Aorta (tissue), 5 donors: ENCODE data around the gene C17orf107. TPM values are rescaled to one million over a fixed set of nuclear protein-coding genes. Genes with fewer than 3 reads are reported as not detected.

ENCODE experiments used
- ATAC-seq: fragments of 200-7000 bp; cut with Tn5 transposase; one replicate; pipeline ENCODE4 v1.9.1; 2022; ENCODE audit warnings: moderate library complexity; ENCODE audit not compliant: low FRiP score
- DNase-seq, 2 donors: peaks; one replicate each; pipeline ENCODE4 v3.0.0-alpha.2; 2020
- H3K27ac ChIP-seq, 2 donors: one replicate each; pipeline ENCODE4 v1.5.1; 2013; ENCODE audit warnings: low read length in 2 of 2, mild to moderate bottlenecking in 2 of 2, moderate library complexity in 2 of 2, control low read depth in 1 of 2, inconsistent platforms in 1 of 2, low read depth in 1 of 2
- H3K27me3 ChIP-seq, 2 donors: one replicate each; pipeline ENCODE4 v1.6.1; 2013; ENCODE audit warnings: control low read depth in 1 of 2, low read length in 1 of 2, mild to moderate bottlenecking in 1 of 2, moderate library complexity in 1 of 2; ENCODE audit not compliant: insufficient read depth in 2 of 2, control insufficient read depth in 1 of 2
- H3K36me3 ChIP-seq, 2 donors: one replicate each; pipeline ENCODE4 v1.6.1; 2013; ENCODE audit warnings: control low read depth in 1 of 2, low read length in 1 of 2, mild to moderate bottlenecking in 1 of 2; ENCODE audit not compliant: insufficient read depth in 2 of 2, control insufficient read depth in 1 of 2
- H3K4me1 ChIP-seq, 2 donors: one replicate each; pipeline ENCODE4 v1.6.1; 2013; ENCODE audit warnings: low read length in 2 of 2, control low read depth in 1 of 2, mild to moderate bottlenecking in 1 of 2, moderate library complexity in 1 of 2; ENCODE audit not compliant: insufficient read depth in 2 of 2, control insufficient read depth in 1 of 2
- H3K4me3 ChIP-seq, 2 donors: one replicate each; pipeline ENCODE4 v1.5.1; 2013; ENCODE audit warnings: low read length in 2 of 2, control low read depth in 1 of 2, mild to moderate bottlenecking in 1 of 2
- H3K9me3 ChIP-seq: one replicate; pipeline ENCODE4 v1.6.1; 2013; ENCODE audit warnings: mild to moderate bottlenecking, low read length; ENCODE audit not compliant: control insufficient read depth
- WGBS, 2 donors: extraction: QIAGEN DNeasy Blood & Tissue Kit; methylation state at CpG; one replicate each; pipeline ENCODE4 v1.1.7; 2013; 5-methylcytosine and 5-hydroxymethylcytosine counted together
- intact Hi-C, 2 donors: fragments of 100-400 bp; cut with DNase I; formaldehyde crosslinking; loops; one replicate each; pipeline versions ENCODE4 v1.14.2 to v1.15.0; 2022
- polyA plus RNA-seq, 2 donors: library from polyadenylated mRNA; stranded (reverse); fragments of 200-250 nt; gene quantifications; one replicate each; pipeline ENCODE4 v1.2.3, GENCODE V29; 2013
- total RNA-seq, 2 donors: library from RNA; stranded (reverse); fragmentation: NEBNext Ultra II Directional; extraction: Animal tissue kit (Norgen Biotek cat#: 25700); gene quantifications; one replicate each; pipeline ENCODE4 v1.2.1, GENCODE V29; 2021
- donor health status: healthy with polysubstance abuse.
- donor health status: Bipolar disorder and iron deficiency.
- donor health status: DM: no; HTN: no; CAD: no.
- donor health status: DM: no; HTN: no; CAD: no.
- donor health status: DM: yes; HTN: yes; CAD: no.

Gene C17orf107
- total and polyA plus RNA-seq, 4 donors = 0.49 to 2.9 (median 1.8) TPM

- H3K4me3 ChIP-seq = no peak overlapping the region
- no peaks in the 10 kb centered on the region for H3K9me3 ChIP-seq
- intact Hi-C loops = no loop called here
- H3K4me1 ChIP-seq = no peaks in the 10 kb centered on the region
- no peak for ATAC-seq
- no peak for DNase-seq
- 76 to 82% methylated on average over 12 to 16 of the region's 16 CpGs for WGBS, 2 donors
- no peaks in the 10 kb centered on the region for H3K36me3 ChIP-seq
- H3K27me3 ChIP-seq = no peaks in the 10 kb centered on the region
- no peak overlapping the region for H3K27ac ChIP-seq
Observed at GRCh38 chr17:4933646-4934045, 34.3 kb downstream of the C17orf107 start.

GRCh38 chr17:4934173-4934979 is 35.0 kb downstream of the C17orf107 start:
- DNase-seq (peak in 1 of 2 donors; percentile 56), ATAC-seq (no peak)
- 15 to 20% methylated on average over 14 of the region's 14 CpGs for WGBS, 2 donors
- no peaks in the 10 kb centered on the region for H3K4me1 ChIP-seq
- H3K9me3 ChIP-seq = no peaks in the 10 kb centered on the region
- no peaks in the 10 kb centered on the region for H3K36me3 ChIP-seq
- intact Hi-C loops = no loop called here
- no peak overlapping the region for H3K27ac ChIP-seq
- no peak overlapping the region for H3K4me3 ChIP-seq
- no peaks in the 10 kb centered on the region for H3K27me3 ChIP-seq

GRCh38 chr17:4935650-4936049 is 36.3 kb downstream of the C17orf107 start:
- ATAC-seq = no peak
- Histone ChIP-seq H3K4me1 (no peaks in the 10 kb centered on the region), H3K27ac (no peak overlapping the region), H3K36me3 (no peaks in the 10 kb centered on the region), H3K4me3 (no peak overlapping the region), H3K27me3 (no peaks in the 10 kb centered on the region), H3K9me3 (no peaks in the 10 kb centered on the region)
- intact Hi-C loops = loop anchor here in 1 of 2 donors (5.0 kb wide), 1 partner anchor 67 kb away; no protein-coding TSS in a partner anchor
- no peak for DNase-seq

GRCh38 chr17:4936436-4936835 is 37.1 kb downstream of the C17orf107 start:
- WGBS, 2 donors = 87 to 92% methylated on average over 3 of the region's 3 CpGs
- Histone ChIP-seq H3K4me1 (no peaks in the 10 kb centered on the region), H3K4me3 (no peak overlapping the region), H3K27me3 (no peaks in the 10 kb centered on the region), H3K9me3 (no peaks in the 10 kb centered on the region), H3K27ac (no peak overlapping the region), H3K36me3 (no peaks in the 10 kb centered on the region)
- no peak for DNase-seq
- intact Hi-C loops = loop anchor here in 1 of 2 donors (5.0 kb wide), 1 partner anchor 66 kb away; no protein-coding TSS in a partner anchor
- no peak for ATAC-seq

GRCh38 chr17:4937553-4937952 is 38.2 kb downstream of the C17orf107 start:
- Histone ChIP-seq H3K27me3 (no peaks in the 10 kb centered on the region), H3K27ac (no peak overlapping the region), H3K36me3 (no peaks in the 10 kb centered on the region), H3K4me1 (no peaks in the 10 kb centered on the region), H3K9me3 (no peaks in the 10 kb centered on the region), H3K4me3 (no peak overlapping the region)
- ATAC-seq (no peak), DNase-seq (no peak)
- intact Hi-C loops = loop anchor here in 1 of 2 donors (5.0 kb wide), 1 partner anchor 65 kb away; no protein-coding TSS in a partner anchor
- 89 to 94% methylated on average over 16 of the region's 16 CpGs for WGBS, 2 donors

- Histone ChIP-seq H3K27me3 (no peaks in the 10 kb centered on the region), H3K36me3 (no peaks in the 10 kb centered on the region), H3K4me1 (no peaks in the 10 kb centered on the region), H3K9me3 (no peaks in the 10 kb centered on the region), H3K27ac (no peak overlapping the region), H3K4me3 (no peak overlapping the region)
- ATAC-seq (no peak), DNase-seq (peak in 1 of 2 donors; percentile 45)
- intact Hi-C loops = loop anchor here in 1 of 2 donors (5.0 kb wide), 1 partner anchor 64 kb away; no protein-coding TSS in a partner anchor
- 84 to 90% methylated on average over 10 to 11 of the region's 11 CpGs for WGBS, 2 donors
Observed at GRCh38 chr17:4938069-4938491, 38.7 kb downstream of the C17orf107 start.

- ATAC-seq = no peak
- Histone ChIP-seq H3K4me1 (no peaks in the 10 kb centered on the region), H3K4me3 (peak overlapping the region; percentile 32 to 86), H3K36me3 (no peaks in the 10 kb centered on the region), H3K9me3 (no peaks in the 10 kb centered on the region), H3K27ac (peak overlapping the region in 1 of 2 donors; percentile 56), H3K27me3 (no peaks in the 10 kb centered on the region)
- WGBS, 2 donors = 55 to 57% methylated on average over 18 to 19 of the region's 19 CpGs
- intact Hi-C loops = loop anchor here in 1 of 2 donors (5.0 kb wide), 1 partner anchor 63 kb away; no protein-coding TSS in a partner anchor
- peak in 1 of 2 donors; percentile 45 for DNase-seq
Observed at GRCh38 chr17:4938688-4939545, 39.6 kb downstream of the C17orf107 start.

GRCh38 chr17:4939546-4939795 is 40.1 kb downstream of the C17orf107 start:
- no peaks in the 10 kb centered on the region for H3K4me1 ChIP-seq
- peak overlapping the region in 1 of 2 donors; percentile 56 for H3K27ac ChIP-seq
- 0 to 1% methylated on average over 16 of the region's 16 CpGs for WGBS, 2 donors
- ATAC-seq = no peak
- H3K27me3 ChIP-seq = no peaks in the 10 kb centered on the region
- H3K4me3 ChIP-seq = peak overlapping the region; percentile 32 to 86
- no peaks in the 10 kb centered on the region for H3K9me3 ChIP-seq
- H3K36me3 ChIP-seq = no peaks in the 10 kb centered on the region
- intact Hi-C loops = loop anchor here in 1 of 2 donors (5.0 kb wide), 1 partner anchor 63 kb away; no protein-coding TSS in a partner anchor
- peak; percentile 65 to 82 for DNase-seq
